GM21515 (cell line): ENCODE measurements around the gene ARL3.
A peak's percentile ranks its signal among the peaks of the same experiment; 100 is the strongest.

Experiments
- ATAC-seq: cut with Tn5 transposase; IDR thresholded peaks from one replicate; pipeline ENCODE4 v1.9.1; 2021; ENCODE audit not compliant: unreplicated experiment

Gene ARL3

GRCh38 chr10:102641880-102642735 is 72.1 kb downstream of the ARL3 start:
- peak; percentile 45 for ATAC-seq

DNA sequence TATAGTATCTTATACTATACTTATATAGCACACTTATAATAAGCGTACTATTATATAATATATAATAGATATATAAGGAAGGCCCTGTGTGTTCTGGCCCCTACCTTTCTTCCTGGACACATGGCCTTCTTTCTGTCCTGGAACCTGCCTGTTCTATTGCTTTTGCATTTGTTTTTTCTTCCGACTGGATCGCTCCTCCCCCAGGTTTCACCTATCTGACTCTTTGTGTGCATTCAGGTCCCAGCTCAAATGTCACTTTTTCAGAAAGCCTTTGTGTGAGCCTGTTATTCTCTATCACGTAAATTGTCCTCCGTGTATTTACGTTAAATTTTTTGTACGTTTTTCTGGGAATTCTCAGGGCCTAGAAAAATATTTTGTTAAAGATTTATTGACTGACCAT is 72.8 kb downstream of the ARL3 start:
- no peak for ATAC-seq

DNA sequence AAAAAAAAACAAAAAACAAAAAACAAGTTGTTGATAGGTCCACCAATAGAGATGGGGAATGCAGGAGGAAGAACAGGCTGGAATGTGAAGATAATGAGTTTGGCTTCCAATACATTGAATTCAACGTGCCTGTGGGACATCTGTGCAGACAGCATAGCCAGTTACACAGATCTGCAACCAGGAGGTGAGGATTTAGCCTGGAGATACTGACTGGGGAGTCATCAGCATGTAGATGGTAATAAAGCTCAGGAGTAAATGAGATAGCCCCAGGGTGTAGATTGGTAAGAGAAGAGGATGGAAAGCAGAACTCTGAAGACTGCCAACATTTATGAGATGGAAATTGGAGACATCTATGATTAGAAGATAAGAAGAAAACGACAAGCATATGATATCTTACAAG is 74.7 kb downstream of the ARL3 start:
- ATAC-seq = no peak

- ATAC-seq = no peak
Observed at GRCh38 chr10:102635377-102635776, 78.8 kb downstream of the ARL3 start.

- ATAC-seq = no peak
Observed at GRCh38 chr10:102634686-102635085, 79.5 kb downstream of the ARL3 start.

DNA sequence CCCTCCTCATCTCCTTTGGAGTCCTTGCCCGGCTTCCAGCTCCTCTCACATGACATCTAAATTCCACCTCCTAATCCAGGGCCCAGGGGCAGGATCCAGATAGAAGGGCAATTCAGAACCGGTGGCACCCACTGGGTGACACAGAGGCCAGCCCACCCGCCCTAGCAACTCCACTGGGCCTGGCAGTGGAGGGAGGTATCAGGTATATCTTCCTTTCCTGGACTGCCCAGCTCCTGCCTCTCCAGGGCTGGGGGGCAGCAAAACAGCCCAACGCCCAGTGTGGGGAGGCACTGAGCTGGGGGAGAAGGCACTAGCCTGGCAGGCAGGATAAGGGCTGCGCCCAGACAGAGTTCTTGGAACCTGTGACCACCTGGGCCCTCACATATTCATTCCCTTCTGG is 80.3 kb downstream of the ARL3 start:
- no peak for ATAC-seq

DNA sequence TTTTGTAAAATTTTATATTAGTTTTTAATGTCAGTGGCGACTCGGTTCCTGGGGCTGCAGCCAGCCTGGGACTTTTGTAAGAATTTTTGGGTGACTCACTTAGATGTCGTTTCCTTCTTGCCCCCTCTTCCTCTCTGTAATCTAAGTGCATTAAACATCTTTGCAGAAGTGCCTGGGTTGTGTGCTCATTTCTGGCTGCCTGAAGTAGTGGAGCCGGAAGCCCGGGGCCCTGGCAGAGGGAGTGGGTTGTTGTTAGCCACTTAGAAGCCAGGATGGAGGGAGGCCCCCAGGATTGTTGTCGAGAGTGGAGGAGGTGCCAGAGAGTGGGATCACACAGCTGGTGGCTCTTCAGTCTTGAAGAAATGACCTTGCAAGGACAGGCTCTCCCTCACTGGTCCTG is 80.9 kb downstream of the ARL3 start:
- no peak for ATAC-seq

DNA sequence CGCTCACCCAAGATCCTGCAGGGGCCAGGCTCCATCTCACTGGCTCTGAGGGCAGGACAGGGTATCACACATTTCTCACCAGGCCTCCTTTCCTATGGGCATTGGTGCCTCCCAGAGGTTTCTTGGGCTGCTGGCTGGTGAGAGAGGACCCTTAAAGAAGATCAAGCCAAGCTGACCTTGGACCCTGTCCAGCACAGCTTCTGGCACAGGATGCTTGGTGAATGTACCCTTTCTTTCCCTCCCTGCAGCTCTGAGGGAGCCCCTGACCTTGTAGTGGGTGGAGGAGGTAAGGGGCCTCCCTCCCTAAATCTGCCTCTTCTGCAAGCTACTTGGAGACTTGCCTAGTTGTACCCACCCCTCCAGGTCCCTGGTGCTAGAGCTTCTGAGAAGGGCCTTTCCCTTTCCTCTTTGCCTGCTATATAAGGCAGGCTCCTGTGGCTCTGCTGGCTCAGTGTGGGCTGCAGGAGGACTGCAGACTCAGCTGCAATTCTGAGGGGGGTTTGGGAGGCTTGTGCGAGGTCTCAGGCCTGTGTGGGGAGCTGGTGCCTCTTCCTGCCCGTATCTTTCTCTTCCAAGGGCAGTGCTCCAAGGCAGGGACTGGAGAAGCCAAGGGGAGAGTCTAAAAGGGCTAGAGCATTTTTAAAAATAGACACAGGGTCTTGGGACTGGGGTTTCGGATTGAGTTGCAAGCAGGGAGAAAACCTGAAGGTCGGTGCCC is 81.6 kb downstream of the ARL3 start:
- ATAC-seq = no peak

DNA sequence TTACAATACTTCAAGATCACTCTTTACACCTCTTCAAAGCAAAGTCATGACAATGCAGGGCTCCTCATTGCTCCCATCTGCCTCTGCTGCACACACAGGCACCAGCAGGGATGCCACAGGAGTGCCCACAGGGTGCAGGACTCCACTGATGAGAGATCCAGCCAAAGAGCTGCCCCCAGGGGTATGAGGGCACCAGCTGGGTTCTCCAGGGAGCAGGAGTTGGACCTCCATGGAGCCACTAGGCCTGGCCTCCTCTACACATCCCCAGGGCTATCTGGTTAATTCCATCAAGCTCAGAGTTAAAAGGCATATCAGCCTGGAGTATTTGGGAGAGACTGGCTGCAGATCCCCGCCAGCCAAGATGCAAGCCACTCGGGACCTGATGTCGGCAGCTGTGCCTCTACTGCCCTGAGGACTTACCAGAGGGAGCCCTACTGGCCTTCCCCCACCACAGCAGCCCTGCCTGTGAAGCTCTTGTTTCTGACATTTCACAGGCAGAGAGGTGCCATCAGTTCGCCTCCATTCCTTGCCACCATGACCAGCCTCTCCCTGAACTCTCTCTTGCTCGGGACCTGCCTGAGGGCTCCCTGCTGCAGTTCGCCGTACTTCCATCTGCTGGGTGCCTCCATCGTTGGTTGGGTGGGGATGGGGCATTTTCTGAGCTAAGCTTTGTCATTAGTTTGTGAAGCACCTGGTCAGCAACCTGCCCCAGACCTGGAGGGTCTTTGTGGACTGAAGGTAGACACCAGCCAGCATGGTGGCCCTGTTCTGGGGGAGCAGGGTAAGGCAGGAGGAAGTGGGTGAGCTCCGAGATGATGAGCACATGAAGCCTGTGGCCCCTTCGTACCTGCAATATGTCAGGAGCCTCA is 82.4 kb downstream of the ARL3 start:
- ATAC-seq = no peak

DNA sequence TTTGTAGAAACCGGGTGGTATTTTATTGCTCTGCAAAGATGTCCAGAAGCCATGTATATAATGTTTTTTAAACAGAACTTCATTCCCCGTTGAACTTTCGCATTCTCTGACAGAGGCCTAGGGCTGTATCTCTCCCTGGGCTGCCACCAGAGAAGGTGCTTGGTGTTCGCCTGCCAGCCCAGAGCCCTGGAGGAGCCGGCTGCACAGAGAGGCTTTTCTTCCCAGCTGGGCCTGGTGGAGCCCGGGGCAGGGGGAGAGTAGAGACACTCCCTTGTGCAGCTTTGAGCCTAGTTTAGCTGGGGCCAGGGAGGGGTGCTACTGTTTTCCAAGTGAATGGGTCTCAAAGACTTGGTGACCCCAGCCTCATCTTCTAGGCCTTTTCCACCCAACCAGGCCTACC is 83.5 kb downstream of the ARL3 start:
- ATAC-seq = no peak

- no peak for ATAC-seq
Observed at GRCh38 chr10:102629661-102630614, 84.3 kb downstream of the ARL3 start.

DNA sequence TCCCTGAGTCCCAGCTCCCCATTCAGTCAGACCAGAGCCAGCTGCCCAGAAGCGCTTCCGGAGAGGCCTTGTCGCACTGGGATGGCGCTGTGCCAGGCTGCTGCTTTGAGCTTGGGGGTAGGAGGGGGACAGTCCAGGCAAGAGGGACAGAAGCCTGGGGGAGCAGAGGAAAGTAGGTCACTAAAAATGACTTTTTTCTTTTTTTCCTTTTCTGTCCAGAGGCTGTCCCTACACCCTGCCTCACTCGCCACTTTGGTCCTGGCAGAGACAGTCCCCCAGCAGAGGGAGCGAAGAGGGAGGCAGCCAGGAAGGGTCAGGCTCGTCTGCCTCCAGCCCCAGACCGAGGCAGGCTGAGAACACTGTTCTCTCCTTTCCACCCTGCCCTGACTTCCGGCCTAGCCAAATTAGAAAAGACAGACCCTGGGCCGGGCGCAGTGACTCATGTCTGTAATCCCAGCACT is 85.7 kb downstream of the ARL3 start:
- no peak for ATAC-seq

DNA sequence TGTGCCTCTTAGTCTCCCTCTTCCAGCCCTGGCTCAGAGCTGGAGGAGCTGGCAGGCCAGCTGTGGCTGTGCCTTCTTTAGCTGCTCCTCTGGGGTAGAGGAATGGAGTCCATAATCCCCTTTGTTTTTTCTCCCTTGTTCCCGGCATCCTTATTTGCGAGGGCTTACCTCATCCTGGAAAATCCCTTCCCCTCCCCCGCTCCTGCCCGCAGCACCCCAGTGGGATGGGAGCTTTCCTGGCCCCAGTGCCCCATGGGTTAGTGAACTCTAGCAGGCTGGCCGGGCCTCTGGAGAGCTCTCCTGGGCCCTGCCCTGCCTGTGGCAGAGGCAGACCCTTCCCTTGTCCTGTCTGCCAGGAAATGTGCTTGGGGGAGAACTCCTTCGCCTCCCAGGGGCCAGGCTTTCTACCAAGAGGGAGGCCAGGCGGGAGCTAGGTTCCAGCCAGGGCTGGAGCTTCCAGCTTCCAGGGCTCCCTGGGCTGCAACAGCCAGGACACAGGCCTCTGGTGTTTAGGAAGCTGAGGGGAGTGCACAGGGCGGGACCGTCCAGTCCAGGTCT is 86.4 kb downstream of the ARL3 start:
- ATAC-seq = no peak

DNA sequence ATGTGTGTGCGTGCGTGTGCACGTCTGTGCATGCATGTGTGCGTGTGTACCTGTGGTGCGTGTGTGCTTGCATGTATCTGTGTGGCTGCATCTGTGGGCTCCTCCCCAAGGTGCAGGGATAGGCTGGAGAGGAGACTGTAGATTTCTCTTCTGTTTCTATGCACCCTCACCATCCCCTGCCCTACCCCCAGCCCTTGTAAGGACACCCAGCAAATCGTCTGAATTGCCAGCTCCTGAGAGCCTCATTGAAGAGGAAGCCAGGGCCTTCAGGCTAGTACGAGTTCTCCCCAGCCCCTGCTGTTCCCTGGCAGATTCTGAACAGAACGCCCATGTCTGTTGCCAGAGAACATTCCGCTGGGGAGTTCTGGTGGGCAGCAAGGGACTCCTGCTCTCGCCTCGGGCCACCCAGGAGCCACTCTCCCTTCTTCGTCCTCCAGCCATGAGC is 86.9 kb downstream of the ARL3 start:
- ATAC-seq = no peak

GRCh38 chr10:102626026-102626685 is 88.0 kb downstream of the ARL3 start:
- no peak for ATAC-seq

GRCh38 chr10:102624751-102625645 is 89.2 kb downstream of the ARL3 start:
- ATAC-seq = no peak

- ATAC-seq = no peak
Observed at GRCh38 chr10:102624094-102624493, 90.1 kb downstream of the ARL3 start.
